ENCODE measurements around the gene ZNF541. TPM values are rescaled to one million over a fixed set of nuclear protein-coding genes. Genes with fewer than 3 reads are reported as not detected.

Gene ZNF541
- total RNA-seq, 1 donor from 2014 or later = 0.47 TPM

Other genes starting within 250 kb of the ZNF541 start
- gene C5AR2, start 241.0 kb downstream of the ZNF541 start, total RNA-seq = 0.42 TPM
- 7.3 TPM for gene DHX34, start 223.8 kb downstream of the ZNF541 start, total RNA-seq
- 3.4 TPM for gene MEIS3, start 153.6 kb downstream of the ZNF541 start, total RNA-seq
- not detected for gene SLC8A2, start 101.3 kb downstream of the ZNF541 start, total RNA-seq
- 12.3 TPM for gene KPTN, start 88.9 kb downstream of the ZNF541 start, total RNA-seq
- 123 TPM for gene NAPA, start 58.1 kb downstream of the ZNF541 start, total RNA-seq
- 9.5 TPM for gene BICRA, start 36.0 kb upstream of the ZNF541 start, total RNA-seq
- gene EHD2, start 140.3 kb upstream of the ZNF541 start, total RNA-seq = 51.5 TPM
- gene NOP53, start 172.4 kb upstream of the ZNF541 start, total RNA-seq = 169 TPM
- 1,300 TPM for gene SELENOW, start 205.6 kb upstream of the ZNF541 start, total RNA-seq
- gene TPRX1, start 231.4 kb upstream of the ZNF541 start, total RNA-seq = not detected
- not detected for gene CRX, start 248.8 kb upstream of the ZNF541 start, total RNA-seq

All from left ventricle myocardium superior (tissue), 1 donor.